ENCODE data around the gene LAMA2.

LAMA2 gene

DNA sequence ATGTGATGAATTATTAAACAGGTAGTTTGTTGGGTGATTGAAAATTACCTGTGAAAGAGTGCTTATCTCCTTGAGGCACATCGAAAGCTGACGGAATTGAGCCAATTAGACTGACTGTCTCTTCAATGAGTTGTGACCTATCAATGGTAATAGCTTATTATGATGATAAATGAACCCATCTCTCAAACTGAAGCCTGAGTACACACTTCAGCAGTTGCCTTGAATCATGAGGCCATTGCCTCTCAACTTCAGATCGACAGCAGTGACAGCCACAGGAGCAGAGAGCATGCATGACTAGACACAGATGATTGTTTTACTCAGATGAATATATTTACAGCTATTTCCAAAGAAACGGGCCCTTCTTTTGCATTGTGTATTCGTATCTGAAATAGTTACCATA, 323.9 kb downstream of the LAMA2 start:
- in situ Hi-C loops (cut with MboI; ENCODE audit: low sequenced_read_pairs): no loop called here

DNA sequence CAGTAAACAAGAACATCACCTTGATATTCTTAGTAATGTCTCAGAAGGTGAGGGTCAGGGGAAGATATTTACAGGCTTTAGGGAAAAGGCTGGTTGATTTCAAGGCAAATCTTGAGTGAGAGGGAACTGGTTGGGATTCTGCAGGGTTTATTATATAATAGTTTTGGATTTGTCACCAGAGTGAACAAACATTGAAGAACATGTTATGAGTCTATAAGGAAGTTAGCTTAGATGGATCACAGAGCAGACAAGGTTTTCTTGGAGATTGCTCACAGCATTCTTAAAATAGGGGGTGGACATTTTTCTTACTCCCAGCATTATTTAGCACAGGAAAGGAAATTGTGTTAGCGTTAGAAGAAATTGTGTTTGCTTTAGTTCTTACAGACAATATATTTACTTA, 324.9 kb downstream of the LAMA2 start:
- in situ Hi-C loops (cut with MboI; ENCODE audit: low sequenced_read_pairs): no loop called here

DNA sequence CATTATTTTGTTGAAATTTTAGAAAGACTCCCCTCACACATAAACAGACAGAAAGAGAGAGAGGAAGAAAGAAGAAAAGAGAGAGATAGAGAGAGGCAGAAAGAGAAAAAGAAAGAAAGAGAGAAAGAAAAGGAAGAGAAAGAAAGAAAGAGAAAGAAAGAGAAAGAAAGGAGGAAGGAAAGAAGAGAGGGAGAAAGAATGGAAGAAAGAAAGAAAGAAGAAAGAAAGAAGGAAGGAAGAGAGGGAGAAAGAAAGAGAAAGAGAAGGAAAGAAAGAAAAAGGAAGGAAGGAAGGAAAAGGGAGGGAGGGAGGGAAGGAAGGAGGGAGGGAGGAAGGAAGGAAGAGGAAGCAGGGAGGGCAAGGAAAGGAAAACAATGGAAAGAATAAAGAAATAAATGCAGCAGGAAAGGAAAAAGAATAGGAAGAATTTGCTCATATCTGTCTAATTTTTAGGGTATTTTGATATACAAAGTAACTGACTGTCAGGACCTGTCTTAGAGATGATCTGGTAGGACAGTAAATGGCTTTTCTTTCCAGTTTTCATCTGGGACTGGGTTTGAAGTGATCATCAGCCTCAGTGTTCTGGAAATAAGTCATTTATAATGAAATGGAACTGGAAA, 325.6 kb downstream of the LAMA2 start:
- in situ Hi-C loops (cut with MboI; ENCODE audit: low sequenced_read_pairs): no loop called here

DNA sequence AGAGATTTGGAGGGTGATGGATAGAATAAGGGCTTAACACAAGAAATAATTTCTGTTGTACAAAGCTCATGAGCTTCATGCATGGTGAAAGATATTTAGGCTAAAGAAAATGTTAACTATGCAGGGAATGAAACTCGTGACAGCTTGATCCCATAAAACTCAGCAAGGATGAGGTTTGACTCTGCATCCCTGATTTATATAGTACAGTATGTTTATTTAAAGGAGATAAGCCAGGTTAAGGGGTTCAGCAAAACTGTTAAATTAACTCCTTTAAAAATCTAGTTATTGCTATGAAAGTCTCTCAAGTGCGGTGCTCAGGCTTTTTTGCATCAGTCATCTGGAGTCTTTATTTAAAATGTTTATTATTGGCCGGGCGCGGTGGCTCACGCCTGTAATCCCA, 326.4 kb downstream of the LAMA2 start:
- in situ Hi-C loops (cut with MboI; ENCODE audit: low sequenced_read_pairs): no loop called here

DNA sequence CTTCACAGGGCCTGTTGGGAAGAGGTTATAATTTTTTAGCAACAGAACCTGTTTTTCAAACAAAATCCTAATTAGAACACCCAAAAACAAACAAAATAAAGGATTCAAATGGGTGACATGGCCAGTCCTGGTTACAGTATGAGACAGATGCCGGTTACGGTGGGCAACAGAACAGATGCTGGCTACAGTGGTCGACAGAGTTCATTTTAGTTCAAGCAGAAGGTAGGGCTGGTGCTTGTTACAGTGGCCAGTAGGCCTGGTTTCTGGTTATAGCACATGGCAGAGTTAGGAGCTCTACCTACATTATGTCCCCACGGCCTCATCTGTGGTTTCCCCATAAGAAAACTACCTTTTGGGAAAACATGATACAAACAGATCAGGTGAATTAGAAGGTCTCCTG, 327.7 kb downstream of the LAMA2 start:
- in situ Hi-C loops (cut with MboI; ENCODE audit: low sequenced_read_pairs): no loop called here

DNA sequence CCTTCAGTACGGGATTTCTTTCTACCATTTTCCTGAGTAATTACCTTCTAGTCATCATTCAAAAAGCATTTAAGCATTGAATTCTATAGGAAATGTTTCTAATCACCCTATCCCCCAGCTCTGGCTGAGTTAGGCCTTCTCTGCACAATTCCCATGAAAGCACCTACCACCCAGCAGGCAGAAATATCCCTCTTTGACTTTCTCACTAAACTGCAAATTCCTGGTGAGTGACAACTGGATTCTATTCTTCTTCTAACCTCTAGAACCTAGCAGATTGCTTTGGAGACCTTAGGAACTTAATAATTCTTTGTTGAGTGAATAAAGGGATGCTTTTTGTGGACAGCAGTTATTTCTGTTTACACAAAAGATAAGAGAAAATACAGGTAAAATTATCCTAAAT, 328.7 kb downstream of the LAMA2 start:
- in situ Hi-C loops (cut with MboI; ENCODE audit: low sequenced_read_pairs): no loop called here

DNA sequence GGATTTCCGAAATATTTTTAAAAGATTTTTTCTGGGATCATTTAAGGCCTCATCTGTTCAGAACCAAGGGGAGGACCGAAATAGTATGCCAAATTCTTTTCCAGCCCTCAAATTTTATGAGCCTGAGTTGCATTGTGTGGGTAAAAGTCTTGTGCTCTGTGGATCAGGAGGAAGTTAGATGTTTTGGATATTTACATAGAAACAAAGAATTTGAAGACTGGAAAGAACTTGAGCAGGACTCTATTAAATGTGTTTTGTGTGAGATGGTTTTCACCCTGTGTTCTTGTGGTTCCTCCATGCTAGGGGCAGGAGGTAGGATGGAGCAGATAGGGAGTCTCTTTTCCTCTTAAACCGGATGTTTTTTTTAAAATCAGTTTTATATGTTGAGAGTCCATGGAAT, 329.1 kb downstream of the LAMA2 start:
- in situ Hi-C loops (cut with MboI; ENCODE audit: low sequenced_read_pairs): no loop called here

DNA sequence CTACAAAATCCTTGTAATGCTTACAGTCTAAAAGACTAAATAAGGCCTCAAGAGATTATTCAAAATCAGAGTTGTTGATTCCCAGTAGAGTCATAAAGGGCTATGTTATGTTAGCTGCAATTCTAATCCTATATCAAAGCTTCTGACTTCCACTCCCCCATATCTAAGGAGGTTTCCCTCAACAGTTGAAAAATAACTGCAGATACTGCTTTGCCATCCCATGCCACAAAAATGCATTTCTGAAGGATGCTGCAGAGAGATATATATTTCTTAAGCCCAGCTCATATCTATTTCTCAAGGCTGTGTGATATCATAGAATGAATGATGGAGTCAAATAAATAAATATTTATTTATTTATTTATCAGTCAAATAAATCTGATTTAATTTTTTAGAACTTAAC, 332.3 kb downstream of the LAMA2 start:
- in situ Hi-C loops (cut with MboI; ENCODE audit: low sequenced_read_pairs): no loop called here

DNA sequence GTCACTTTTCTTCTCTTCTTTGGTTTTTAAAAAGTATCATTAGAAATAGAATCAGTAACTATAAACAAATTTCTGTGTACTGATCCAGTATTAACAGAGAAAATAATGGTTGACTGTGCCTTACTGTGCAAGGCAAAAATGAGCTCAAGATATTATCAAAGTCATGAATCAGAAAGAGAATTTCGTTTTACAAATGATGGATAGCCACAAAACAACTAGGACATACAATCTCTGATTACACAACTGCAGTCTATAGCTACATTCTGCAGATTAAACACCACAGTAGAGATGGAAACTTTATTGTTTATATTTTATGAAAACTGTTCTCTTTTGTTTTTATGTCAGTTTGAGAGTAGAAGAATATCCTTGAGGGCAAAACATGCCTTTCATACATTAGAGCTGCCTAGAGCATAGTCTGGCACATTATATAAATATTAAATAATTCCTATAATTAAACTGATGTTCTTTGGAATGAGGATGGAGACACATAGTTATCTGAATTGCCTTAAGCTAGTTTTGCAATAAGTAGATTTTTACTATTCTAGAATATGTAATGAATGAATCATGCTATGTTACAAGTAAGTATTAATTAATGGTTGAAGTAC, 333.1 kb downstream of the LAMA2 start:
- in situ Hi-C loops (cut with MboI; ENCODE audit: low sequenced_read_pairs): no loop called here

DNA sequence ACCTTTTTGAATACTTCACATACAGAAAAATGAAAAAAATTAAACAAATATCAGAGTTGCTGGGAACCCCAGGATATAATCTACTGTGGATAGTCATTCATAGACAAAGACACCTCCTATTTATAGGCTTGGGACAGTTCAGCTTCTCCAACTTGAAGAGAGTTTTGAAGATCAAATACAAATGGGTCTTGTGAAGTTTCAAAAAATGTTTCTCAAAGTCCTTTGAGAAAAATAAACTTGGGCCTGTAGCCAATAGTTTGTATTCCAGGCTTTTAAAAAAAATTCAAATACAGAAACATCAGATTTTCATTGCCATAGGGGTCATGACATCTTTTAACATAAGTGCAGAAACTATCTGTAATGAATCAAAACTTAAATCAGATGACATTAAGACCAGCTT, 334.8 kb downstream of the LAMA2 start:
- in situ Hi-C loops (cut with MboI; ENCODE audit: low sequenced_read_pairs): no loop called here

DNA sequence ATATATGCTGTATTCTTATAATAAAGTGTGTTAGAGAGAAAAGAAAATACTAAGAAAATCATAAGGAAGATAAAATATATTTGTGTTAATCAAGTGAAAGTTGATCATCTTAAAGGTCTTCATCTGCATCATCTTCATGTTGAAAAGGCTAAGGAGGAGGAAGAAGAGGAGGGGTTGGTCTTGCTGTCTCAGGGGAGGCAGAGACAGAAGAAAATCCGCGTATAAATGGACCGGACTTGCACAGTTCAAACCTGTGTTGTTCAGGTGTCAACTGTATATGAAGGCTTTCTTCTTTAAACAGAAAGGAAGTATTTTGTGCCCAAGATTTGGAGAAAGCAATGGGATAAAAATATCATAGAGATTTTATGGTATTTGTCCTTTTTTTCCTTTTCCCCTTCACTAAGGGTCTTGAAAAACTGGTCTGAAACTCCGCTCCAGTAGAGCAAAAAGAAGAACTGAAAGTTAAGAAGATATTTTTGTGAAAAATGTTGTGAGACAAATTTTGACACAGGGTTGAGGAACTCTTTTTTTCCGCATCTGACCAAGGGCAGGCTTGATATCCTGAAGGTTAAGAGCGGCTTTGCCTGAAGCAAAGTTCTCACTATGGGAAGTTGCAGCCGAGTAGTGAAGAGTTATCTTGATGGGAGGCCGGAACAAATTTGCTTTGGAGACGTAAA, 350.7 kb downstream of the LAMA2 start:
- in situ Hi-C loops (cut with MboI; ENCODE audit: low sequenced_read_pairs): no loop called here

DNA sequence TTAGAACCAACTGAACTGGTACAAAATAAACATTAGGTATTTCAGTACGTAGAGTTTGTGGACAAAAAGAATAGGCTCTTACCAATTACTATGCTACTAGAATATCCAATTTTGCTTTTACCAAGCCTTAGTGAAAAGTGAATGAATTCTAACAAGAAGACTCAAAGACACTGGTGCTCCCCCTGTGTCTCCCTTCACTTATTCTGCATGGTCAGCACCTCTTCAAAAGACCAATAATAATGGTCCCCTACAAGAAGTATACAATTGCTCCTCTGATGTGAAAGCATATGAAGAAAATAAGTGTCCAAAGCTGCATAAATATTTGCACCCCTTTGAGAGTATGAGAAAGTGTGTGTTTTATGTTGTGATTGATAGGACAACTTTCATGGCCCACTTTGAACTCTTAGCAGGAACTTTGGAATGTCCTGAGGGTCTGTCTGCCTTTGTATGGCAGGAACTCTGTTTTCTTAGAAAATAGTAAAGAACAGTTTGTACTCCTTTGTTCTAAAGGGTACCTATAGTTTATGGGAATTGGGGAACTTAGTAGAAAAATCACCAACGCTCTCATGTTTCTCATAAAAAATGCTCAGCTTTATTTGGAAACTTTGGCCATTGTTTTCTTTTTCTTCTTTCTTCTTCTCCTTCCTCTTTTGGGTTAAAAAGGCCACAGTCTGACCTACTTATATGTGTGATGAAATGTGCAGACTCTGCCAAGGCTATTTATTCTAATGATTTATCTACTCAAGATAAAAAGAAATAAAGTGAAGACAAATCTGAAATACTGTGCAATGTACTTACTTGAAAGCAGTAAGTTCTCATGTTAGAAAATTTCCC, 352.4 kb downstream of the LAMA2 start:
- in situ Hi-C loops (cut with MboI; ENCODE audit: low sequenced_read_pairs): no loop called here

DNA sequence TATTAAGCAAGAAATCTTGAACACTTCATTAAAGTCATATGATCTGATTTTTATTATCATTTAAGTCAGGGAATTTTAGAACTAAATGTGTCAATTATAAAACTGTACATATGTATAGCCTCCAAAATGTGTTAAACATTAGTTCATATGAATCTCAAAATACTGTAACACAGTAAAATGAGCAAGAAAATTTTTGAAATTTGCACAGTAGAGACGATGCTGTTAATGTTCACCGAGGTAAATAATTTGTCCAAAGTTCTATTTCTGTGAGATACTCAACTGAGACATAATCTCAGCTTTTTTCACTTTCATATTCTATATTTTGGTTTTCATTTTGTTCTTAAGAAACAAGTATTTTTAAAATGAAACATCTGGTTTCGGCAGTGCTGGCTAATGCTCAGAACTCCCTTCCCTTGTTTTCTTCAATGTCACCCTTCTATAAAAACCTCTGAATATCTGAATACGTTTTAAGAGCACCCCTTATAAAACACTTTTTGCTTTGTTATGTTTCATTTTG, 353.1 kb downstream of the LAMA2 start:
- in situ Hi-C loops (cut with MboI; ENCODE audit: low sequenced_read_pairs): no loop called here

DNA sequence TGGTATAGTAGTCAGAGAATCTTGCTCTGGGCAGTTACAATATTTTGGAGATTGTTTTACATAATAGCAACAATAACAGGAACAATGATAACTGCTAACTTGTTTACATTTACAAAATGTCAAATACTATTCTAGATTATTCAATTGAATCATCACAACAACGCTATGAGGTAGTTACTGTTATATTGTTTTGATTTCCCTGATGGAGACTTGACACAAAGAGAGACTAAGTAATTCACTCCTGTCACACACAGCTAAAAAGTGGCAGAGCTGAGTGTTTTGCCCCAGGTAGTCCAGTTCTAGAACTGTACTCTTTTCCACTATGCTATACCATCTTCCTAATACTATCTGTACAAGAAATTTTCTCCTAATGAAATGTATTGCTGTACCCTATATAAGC, 356.1 kb downstream of the LAMA2 start:
- in situ Hi-C loops (cut with MboI; ENCODE audit: low sequenced_read_pairs): no loop called here

DNA sequence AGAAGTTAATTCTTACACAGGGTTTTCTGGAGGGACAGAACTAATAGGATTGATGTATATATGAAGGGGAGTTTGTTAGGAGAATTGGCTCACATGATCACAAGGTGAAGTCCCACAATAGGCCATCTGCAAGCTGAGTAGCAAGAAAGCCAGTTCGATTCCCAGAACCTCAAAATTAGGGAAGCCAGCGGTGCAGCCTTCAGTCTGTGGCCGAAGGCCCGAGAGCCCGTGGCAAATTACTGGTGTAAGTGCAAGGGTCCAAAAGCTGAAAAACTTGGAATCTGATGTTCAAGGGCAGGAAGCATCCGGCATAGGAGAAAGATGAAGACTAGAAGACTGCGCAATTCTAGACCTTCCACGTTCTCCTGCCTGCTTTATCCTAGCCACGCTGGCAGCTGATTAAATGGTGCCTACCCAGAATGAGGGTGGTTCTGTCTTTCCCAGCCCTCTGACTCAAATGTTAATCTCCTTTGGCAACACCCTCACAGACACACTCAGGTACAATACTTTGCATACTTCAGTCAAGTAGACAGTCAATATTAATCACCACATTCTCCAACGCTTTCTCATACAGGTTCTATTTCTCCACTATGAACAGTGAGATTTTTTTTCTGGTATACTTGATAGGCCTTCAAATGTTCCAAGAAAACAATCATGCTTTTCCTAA, 357.0 kb downstream of the LAMA2 start:
- in situ Hi-C loops (cut with MboI; ENCODE audit: low sequenced_read_pairs): no loop called here

DNA sequence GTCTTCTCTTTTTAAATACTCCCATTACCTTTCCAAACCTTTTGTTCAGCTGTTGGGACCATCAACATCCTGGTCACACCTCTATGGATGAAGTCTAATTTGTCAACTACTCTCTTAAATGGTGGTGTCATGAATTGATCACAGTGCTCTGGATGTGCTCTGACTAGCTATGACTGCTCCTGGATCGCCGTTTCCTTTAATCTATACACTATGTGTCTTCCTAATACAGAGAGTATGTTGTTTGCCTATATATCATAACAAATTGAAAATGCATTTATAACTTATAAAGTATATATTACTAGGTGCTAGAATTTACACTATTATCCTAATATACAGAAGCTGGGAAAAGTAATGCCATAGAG, 357.5 kb downstream of the LAMA2 start:
- in situ Hi-C loops (cut with MboI; ENCODE audit: low sequenced_read_pairs): no loop called here

DNA sequence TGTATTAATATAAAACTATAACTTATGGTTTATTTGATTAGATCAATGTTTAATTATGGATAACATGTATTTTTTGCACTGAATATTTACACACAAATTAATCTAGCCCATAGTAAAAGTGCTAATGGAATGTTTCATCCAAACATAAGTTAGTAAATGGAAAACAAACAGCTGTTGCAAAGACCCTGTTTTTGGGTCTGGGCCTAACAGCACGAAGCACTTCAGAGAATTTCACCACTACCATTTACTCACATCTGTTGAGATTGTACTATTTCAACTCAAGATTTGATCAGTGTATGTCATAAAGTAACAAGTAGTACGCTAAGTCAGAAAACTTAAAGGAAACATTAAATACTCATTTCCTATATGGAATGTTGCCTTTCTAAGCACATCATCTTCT, 359.6 kb downstream of the LAMA2 start:
- in situ Hi-C loops (cut with MboI; ENCODE audit: low sequenced_read_pairs): no loop called here

DNA sequence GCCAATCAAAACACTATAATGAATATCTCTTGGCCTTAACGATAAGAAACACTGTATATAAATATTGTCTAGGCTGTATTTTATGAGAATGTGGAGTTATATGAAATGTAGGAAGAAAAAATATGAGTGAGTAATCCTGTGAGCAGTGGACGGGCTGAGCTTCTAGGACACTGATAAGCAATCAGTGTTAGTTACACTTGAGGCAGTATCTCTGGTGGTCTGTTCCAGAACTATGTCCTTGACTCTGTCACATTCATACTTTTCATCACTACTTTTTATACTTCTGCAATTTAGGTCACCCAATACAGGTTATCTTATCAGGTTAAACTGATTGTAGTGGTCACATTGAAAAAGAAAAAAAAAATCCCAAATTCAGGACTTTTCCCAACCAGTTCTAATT, 360.4 kb downstream of the LAMA2 start:
- in situ Hi-C loops (cut with MboI; ENCODE audit: low sequenced_read_pairs): no loop called here

DNA sequence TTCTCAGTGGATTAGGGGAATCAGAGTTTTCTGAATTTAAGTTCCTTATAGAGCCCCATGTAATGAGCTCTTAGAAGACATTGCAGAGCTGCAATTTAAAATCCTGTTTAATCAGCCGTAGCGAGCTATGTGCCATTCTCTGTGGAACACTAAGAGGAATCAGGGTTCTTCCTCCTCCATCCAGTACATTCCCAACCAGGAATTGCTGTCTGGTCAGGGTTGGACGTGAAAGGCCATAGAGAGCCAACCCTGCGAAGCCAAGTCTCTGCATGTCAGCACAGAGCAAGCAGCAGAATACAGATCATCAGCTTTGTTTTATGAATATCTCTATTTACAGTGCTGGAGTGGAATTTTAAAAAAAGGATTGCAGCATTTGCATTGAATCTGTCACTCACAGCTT, 366.0 kb downstream of the LAMA2 start:
- in situ Hi-C loops (cut with MboI; ENCODE audit: low sequenced_read_pairs): no loop called here

DNA sequence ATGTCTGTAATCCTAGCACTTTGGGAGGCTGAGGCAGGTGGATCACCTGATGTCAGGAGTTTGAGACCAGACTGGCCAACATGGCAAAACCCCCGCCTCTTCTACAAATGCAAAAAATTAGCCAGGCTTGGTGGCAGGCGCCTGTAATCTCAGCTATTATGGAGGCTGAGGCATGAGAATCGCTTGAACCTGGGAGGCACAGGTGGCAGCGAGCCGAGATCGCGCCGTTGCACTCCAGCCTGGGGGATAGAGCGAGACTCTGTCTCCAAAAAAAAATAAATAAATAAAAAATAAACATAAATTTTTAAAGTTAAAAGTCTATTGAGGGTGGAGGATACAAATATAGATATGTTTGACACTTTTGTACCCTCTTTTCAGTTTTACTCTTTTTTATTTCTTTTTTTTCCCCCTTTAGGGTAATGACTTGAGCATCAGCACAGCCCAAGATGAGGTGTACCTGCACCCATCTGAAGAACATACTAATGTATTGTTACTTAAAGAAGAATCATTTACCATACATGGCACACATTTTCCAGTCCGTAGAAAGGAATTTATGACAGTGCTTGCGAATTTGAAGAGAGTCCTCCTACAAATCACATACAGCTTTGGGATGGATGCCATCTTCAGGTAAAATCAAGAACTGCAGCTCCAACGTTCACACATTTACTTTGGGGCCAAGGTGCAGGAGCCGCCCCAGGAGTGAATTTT, 368.9 kb downstream of the LAMA2 start:
- in situ Hi-C loops (cut with MboI; ENCODE audit: low sequenced_read_pairs): no loop called here

Data from HL-60/S4 treated with phorbol 12-myristate 13-acetate at 8.2 ng/mL for 4 days and 3 days (cell line).